NCI-H2107 treated with DMSO at 0.1 percent for 48 hours (cell line): ENCODE data around the gene OR4E1.
"Not testable (repeated sequence)": the region's sequence is repeated elsewhere in the genome, so short reads cannot be mapped to it uniquely, and the experiment has no call there.

Source experiments
- DNase-seq: peaks from one replicate; lab custom pipeline; 2025; ENCODE audit not compliant: unreplicated experiment; lab: John Stamatoyannopoulos, UW

Gene OR4E1, protein sequence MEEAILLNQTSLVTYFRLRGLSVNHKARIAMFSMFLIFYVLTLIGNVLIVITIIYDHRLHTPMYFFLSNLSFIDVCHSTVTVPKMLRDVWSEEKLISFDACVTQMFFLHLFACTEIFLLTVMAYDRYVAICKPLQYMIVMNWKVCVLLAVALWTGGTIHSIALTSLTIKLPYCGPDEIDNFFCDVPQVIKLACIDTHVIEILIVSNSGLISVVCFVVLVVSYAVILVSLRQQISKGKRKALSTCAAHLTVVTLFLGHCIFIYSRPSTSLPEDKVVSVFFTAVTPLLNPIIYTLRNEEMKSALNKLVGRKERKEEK

DNA sequence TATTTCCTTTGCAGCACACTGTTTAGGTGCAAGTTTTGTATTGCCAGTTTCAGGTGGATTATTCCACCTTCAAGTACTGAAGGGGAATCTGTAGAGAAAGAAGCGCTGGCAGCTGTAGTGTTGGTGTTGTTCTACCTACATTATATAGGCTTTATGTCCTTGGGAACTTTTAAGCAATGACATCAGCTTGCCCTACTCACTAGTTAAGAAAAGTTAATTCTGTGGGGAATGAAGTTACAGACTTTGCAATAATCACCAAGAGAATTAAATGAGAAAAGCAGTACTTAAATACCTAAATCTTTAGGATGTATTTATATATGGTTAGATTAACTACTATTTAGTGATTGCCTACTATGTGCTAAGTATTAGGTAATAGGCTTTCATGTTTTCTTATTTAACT, at the start of gene OR4E1:
Gene OR4E1, minus strand, starts transcription at position 101 of the 400 bp plus-strand sequence. CDS start 2,883 bp downstream, outside the sequence.
- no peak for DNase-seq

DNA sequence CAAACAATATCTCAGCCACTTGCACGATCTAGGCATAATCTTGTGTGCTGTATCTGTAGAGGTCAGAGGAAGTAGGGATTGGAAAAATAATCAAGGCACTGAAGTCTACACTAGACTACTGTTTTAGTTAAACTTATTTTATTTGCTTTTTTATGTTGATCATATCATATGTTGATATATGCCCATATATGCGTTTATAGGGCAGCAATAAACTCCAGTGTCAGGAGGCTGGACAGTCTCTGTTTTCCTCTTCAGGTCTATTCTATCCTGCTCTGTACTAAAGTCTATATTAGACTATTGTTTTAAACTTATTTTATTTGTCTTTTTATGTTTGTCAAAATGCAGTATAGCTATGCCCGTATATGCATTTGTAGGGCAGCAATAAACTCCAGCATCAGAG, 47.9 kb upstream of the OR4E1 start:
- no peak for DNase-seq

DNA sequence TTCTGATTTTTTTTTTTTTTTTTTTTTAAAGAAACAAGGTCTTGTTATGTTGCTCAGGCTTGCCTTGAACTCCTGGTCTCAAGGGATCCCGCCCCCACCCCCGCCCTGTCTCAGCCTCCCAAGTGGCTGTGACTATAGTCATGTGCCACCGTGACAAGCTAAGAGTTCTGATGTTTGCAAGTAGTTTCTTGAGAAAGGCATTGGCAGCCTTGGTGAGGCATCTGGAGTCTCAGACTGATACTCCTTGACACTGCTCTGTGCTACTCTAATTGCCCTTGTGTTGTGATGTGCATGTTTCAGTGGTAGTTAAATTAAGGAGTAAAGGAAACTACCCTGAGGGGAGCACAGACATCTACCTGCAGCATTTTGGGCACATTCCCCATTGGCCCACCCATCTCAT, 46.2 kb upstream of the OR4E1 start:
- DNase-seq = no peak

DNA sequence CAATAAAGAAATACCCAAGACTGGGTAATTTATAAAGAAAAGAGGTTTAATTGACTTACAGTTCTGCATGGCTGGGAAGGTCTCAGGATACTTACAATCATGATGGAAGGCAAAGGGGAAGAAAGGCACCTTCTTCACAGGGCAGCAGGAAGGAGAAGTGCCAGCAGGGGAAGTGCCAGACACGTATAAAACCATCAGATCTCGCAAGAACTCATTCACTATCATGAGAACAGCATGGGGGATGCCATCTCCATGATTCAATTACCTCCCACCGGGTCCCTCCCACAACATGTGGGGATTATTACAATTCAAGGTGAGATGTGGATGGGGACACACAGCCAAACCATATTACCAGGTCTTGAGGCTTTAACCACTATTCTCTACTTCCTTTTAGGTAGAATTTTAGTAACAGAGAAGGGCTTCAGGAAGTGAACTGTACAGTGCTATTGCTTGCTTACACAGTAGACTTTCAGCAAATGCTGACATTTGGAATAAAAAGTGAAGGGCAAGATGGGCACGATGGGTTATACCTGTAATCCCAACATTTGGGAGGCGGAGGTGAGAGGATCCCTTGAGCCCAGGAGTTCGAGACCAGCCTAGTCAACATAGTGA, 40.8 kb upstream of the OR4E1 start:
- no peak for DNase-seq

DNA sequence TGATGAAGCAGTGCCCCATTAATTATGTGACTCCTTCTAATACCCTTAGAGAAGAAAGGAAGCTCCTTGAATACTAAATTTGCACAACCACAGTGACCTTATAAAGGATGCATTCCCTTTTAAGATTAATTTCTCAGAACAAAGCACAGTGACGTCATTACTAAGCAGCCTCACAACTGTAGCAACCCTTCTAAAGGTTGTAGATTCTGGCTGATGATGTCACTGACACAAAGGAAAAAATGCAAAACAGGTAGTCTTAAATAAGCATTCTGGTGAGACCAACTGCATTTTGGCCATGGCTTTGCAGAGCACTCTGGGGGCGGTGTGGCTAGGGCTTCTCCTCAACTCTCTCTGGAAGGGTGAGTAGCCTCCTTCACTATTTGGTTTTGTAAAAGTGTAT, 38.4 kb upstream of the OR4E1 start:
- DNase-seq = no peak

DNA sequence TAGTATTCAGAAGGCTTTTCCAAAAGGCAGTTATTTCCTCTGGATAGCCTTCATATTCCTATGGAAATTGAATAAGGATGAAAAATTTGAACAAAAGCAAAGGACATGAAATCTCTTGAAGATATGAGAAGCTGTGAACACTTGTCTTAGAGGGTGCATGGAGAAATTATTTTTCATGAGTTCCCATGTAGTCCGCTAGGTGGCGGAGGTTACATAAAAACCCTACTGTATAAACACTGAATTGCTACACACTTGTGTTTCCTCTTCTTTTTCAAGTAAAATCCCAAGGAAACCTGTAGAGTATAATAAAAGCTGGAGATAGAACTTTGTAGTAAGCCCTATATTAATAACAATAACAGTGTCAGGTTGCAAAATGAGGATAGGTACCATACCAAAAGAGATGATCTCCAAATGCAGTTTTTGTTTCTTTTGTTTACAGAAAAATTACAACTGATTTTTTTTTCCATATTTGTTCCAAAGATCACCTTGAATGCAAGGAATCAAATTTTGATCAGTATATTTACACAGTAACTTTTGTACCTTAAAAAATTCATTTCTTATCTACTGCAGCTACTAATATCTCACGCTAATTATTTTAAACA, 37.8 kb upstream of the OR4E1 start:
- DNase-seq = peak; percentile 10

DNA sequence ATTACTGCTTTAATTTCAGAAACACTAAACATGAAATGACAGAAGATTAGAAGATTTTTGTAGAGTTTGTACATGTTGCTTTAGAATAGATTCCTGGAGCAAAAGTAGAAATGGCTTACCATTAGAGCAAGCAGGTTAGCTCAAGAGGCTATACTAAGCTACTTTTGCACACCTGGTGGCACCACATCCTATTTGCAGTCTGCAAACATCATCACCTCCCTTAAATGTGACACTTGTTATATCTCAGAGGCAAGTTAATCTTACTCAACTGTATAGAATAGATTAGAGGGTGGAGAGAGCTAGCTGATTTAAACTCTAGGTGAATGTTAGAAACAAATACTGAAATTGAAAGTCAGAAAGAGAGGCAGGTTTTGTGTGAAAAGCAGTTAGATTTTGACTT, 30.7 kb upstream of the OR4E1 start:
- DNase-seq = no peak

DNA sequence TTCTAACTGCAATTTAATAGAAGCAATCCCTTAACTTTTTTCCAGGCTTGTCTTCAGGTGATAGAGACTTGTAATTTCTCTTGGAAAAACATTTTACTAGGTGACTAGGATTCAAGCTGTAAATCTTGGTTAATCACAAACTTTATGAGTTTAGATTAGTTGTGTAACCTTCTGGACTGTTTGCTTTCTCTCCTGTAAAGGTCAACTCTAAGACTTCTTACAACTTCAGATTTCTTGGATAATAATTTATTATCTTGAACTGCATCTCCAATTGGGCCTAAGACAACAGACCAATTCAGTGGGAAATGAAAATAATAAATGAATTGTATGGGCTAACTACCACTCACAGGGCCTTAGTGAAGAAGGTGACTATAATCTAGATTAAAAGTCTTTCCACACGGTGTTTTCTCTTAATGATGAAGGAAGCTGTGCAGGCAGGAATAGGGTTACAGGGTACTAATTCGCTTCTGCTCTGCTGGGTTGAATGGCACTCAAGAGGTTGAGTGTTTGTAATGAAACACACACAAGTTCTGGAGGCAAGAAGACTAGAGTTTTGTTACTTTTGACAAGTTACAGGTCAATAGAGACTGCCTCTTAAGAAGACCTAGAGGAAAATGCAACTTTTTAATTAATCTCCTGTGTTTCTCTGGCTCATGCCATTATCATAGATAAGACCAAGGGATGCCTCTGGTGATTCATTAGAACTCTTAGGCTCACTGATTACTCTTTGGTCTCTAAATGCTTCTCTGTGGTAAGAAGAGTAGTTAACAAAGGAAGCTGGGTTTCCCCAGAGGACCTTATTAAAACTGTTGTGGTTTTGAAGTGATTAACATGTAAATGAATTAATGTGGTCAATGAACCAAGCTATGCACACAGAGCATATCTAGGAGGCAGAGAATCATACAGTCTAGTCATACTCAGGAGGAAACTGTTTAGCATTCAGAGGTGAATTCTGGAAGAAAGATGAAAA, 30.0 kb upstream of the OR4E1 start:
- no peak for DNase-seq

DNA sequence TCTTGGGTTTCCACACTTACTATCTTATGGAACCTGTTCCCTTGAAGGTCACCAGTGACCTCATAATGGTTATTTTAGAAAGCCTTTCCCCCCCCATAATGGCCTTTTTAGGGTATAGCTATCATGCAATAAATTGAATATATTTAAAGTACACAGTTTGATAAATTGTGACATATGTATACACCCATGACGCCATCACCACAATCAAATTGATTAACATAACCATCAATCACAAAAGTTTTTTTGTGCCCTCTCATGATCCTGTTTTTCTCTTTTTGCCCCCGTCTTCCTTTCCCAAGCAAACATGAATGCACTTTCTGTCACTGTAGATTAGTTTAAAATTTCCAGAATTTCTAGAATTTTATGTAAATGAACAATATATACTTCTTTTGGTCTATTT, 28.7 kb upstream of the OR4E1 start:
- DNase-seq = no peak

DNA sequence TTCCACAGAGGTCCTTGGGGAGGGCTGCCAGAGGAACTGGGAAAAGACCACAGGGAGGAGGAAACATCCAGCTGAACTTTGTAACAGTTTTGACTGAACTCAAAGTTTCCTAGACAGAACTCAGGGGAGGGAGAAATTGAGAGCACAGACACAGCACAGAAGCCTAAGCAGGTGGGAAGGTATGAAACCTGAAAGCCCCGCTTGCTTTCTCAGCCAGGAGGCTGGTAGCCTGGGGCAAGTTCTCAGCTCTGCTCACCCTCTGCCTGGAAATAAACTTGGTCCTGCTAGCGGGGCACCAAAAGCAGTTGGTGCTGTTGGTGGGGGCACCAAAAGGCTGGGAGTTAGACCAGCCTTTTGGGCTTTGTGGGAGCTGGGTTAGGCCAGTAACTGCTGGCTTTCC, 25.9 kb upstream of the OR4E1 start:
- no peak for DNase-seq

DNA sequence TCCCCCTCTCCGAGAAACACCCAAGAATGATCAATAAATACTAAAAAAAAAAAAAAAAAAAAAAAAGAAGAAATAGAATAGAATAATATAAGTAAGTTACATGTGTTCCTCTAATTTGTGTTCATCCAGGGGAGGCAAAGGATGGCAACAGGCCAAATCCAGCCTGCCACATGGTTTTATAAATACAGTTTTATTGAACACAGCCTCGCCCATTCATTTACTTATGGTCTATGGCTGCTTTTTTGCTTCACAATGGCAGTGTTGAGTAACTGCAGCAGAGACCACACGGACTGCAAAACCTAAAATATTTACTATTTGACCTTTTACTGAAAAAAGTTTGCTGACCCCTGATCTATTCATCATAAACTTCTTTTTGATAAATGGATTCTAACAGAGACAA, 24.9 kb upstream of the OR4E1 start:
- not testable (repeated sequence) for DNase-seq

DNA sequence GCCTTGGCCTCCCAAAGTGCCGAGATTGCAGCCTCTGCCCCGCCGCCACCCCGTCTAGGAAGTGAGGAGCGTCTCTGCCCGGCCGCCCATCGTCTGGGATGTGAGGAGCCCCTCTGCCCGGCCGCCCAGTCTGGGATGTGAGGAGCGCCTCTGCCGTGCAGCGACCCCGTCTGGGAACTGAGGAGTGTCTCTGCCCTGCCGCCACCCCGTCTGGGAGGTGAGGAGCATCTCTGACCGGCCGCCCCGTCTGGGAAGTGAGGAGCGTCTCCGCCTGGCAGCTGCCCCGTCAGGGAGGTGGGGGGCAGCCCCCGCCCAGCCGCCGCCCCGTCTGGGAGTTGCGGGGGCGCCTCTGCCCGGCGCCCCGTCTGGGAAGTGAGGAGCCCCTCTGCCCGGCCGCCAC, 24.0 kb upstream of the OR4E1 start:
- not testable (repeated sequence) for DNase-seq

DNA sequence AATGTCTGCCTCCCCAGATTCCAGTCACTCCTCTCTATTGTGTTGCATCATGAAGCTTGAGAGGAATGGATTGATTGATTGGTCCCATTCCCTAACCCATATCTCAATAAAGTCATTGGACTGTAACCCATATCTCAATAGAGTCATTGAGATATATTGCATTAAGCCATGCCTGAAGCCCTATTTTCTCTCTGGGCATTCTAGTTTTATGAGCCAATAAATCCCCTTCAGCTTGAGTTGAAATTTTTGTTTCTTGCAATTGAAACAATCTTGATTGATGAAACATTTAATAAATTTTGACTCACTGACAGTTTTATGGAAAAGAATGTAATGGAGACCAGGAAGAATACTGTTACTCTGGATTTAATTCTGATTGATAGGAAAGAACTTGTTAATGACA, 20.8 kb upstream of the OR4E1 start:
- DNase-seq = no peak

DNA sequence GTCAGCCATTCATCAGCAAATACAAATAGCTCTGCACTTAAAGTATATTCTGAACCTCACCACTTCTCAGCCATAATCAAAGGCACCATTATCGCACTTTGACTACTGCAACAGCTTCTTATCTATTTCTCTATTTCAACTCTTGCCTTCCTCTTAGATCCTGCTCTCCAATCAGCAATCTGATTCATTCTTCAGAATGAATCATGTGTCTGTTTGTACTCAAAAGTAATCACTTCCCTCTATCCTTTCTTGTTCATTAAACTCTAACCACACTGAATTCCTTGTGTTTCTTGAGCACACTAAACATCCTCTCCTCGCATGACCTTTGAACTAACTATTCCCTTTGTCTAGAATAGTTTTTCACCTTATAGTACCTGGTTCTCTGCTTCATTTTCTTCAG, 12.8 kb upstream of the OR4E1 start:
- DNase-seq = no peak

DNA sequence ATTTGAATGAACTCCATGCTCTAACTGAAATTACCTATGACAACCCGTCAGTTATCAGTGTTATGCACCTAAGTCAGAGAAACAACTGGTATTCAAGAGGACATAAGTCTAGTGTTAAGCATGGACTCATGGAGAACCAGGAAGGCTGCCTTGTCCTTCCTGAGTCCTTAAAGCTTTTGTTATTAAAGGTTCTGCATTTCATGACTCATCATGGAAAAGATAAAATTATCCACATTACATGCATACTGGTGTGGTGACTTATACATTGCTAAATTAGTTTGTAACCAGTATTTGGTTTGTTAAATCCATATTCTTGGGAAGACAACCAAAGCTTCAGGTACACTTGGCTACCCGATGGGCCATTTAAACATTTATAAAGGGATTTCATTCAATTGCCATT, 6.5 kb upstream of the OR4E1 start:
- no peak for DNase-seq

DNA sequence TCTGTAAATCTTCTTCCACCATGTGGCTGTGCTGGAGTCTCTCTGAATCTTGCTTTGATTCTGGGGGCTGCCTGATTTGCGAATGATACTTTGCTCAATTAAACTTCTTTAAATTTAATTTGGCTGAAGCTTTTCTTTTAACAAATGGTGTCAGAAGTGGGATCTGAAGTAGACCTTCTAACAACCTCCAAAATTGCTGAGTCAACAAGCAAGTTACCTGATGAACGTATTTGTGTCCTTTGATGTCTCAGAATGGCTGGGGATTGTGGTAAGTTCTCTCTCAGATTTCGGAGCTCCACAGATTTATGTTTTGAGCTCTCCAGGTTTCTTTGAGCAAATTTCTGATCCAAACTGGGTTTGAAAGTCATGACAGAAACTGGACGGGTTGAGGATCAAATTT, 1.9 kb upstream of the OR4E1 start:
- no peak for DNase-seq

DNA sequence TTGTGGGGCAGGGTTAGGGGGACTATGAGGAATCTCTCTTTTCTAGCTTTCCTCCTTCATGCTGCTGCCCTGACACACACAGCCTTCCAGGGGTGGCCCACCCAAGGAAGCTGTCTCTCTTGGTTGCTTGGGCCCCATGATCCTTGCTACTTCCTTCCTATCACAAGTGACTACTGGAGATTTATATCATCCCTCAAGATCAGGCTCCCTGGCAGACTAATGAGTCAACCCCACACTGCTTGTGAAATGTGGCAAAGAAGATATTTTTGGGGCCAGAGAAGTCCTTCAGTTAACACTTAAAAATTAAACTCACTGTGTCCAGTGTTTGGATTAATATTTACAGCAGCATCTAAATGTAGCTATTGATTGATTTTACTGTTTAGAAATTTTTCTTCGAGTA, 1.5 kb downstream of the OR4E1 start:
- DNase-seq = no peak

DNA sequence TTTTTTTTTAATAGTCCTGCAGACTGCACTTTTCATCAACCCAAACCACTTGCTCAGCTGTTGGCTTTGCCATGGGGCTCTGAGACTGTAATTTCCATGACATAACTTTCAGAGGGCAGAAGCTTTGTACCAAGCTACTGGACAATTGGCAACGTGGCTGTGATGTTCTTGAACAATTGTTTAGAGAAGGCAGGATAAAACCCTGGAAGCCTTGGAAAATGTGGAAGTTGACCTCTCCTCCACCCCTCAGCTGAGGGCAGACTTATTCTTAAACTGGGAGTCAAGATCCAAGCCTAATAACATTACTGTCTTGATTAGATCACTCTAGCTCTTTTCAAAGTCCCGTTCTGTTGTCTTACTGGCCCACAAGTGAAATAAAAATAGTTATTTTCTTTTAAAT, 2.2 kb downstream of the OR4E1 start:
- no peak for DNase-seq

DNA sequence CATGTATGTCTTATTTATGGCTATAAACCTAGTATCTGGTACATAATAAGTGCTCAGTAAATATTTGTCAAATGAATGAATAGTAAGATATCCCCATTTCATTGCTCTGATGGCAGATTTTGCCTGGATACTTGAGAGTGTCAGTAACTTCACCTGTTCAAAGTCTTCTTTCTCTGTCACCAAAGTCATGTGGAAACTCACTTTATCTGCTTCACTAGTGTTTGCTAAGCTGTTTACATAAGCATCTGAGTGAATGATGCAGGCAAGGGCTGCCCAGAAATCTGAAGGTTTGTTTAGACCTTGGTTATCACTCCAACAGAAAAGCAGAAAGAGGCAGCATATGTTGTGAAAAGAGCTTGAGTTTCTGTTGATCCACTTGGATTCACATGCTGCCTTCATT, 4.3 kb downstream of the OR4E1 start:
- DNase-seq = no peak

DNA sequence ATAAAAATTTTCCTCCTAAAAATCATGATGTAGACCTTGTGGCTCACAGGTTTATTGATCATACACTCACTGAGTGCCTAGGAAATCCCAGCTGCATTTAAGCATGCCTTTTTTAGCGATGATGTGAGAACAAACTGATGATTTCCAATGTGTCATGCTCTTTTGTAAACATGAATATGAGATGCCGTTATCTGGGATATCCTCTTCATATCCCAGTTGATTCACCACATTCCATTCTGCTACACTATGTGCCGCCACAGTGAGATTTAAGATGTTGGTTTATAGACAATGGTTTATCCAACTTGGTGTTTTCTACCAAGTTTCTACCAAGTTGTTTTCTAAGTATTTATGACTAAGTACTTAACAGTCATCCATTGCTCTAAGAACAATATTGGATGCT, 5.2 kb downstream of the OR4E1 start:
- no peak for DNase-seq

DNA sequence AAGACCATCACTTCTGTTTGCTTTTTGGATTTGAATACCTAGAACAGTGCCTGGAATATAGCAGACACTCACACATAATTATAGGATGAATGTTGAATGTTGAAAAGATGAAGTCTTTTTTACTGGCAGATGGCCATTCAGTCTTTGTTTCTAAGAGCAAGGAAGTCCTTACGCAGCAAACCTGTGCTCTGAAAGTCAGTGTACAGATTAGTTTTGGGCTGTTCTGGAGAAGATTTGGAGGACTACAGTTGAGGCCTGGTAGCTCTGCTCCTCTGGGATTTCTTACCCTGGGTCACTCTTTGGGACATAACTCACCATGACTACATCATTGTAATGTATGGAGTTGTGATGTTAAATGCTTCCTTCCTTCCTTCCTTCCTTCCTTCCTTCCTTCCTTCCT, 16.6 kb downstream of the OR4E1 start:
- DNase-seq = no peak
